GM21723 (cell line): ENCODE measurements around the gene OR4D11.
"Not testable (repeated sequence)": the region's sequence is repeated elsewhere in the genome, so short reads cannot be mapped to it uniquely, and the experiment has no call there.

Source experiments
- ATAC-seq: cut with Tn5 transposase; IDR thresholded peaks from one replicate; pipeline ENCODE4 v1.9.1; 2021; ENCODE audit warnings: mild to moderate bottlenecking, moderate library complexity; ENCODE audit not compliant: unreplicated experiment

OR4D11 gene

GRCh38 chr11:59503276-59503675 lies at the start of gene OR4D11:
Gene OR4D11, plus strand, starts transcription at chr11:59503576. Its CDS starts 0 bp downstream, at chr11:59503576.
- no peak for ATAC-seq

- no peak for ATAC-seq
Observed at GRCh38 chr11:59456661-59457060, 46.7 kb upstream of the OR4D11 start, which contains the start of gene OR4D6. Gene OR4D6, plus strand, starts transcription at chr11:59456961. Its CDS starts 0 bp downstream, at chr11:59456961.

- ATAC-seq = no peak
Observed at GRCh38 chr11:59459916-59460315, 43.5 kb upstream of the OR4D11 start.

GRCh38 chr11:59463190-59463641 lies 40.2 kb upstream of the OR4D11 start:
- no peak for ATAC-seq

- no peak for ATAC-seq
Observed at GRCh38 chr11:59473015-59473414, 30.4 kb upstream of the OR4D11 start, which contains the start of gene OR4D10. Gene OR4D10, plus strand, starts transcription at chr11:59473315. Its CDS starts 4,115 bp downstream, at chr11:59477430.

GRCh38 chr11:59475176-59475575 lies 28.2 kb upstream of the OR4D11 start:
- no peak for ATAC-seq

GRCh38 chr11:59479906-59480305 lies 23.5 kb upstream of the OR4D11 start:
- ATAC-seq = no peak

GRCh38 chr11:59480359-59480758 lies 23.0 kb upstream of the OR4D11 start:
- ATAC-seq = no peak

- ATAC-seq = no peak
Observed at GRCh38 chr11:59501931-59502330, 1.4 kb upstream of the OR4D11 start.

GRCh38 chr11:59510941-59511589 lies 7.7 kb downstream of the OR4D11 start, which contains the start of gene OR4D9:
Gene OR4D9, plus strand, starts transcription at chr11:59511539. Its CDS starts 3,374 bp downstream, at chr11:59514913.
- no peak for ATAC-seq

GRCh38 chr11:59511675-59512074 lies 8.3 kb downstream of the OR4D11 start:
- ATAC-seq = no peak

- not testable (repeated sequence) for ATAC-seq
Observed at GRCh38 chr11:59520139-59520538, 16.8 kb downstream of the OR4D11 start.

- no peak for ATAC-seq
Observed at GRCh38 chr11:59520741-59521140, 17.4 kb downstream of the OR4D11 start.

- no peak for ATAC-seq
Observed at GRCh38 chr11:59523541-59523940, 20.2 kb downstream of the OR4D11 start.

- ATAC-seq = no peak
Observed at GRCh38 chr11:59528711-59529110, 25.3 kb downstream of the OR4D11 start.

GRCh38 chr11:59532620-59533019 lies 29.2 kb downstream of the OR4D11 start:
- no peak for ATAC-seq

GRCh38 chr11:59534676-59535075 lies 31.3 kb downstream of the OR4D11 start:
- no peak for ATAC-seq

- no peak for ATAC-seq
Observed at GRCh38 chr11:59542142-59542810, 38.9 kb downstream of the OR4D11 start.

GRCh38 chr11:59543713-59544112 lies 40.3 kb downstream of the OR4D11 start:
- not testable (repeated sequence) for ATAC-seq

- ATAC-seq = no peak
Observed at GRCh38 chr11:59544869-59545178, 41.4 kb downstream of the OR4D11 start.

- ATAC-seq = no peak
Observed at GRCh38 chr11:59545179-59546020, 42.0 kb downstream of the OR4D11 start.
